Measurements from ENCODE around the gene DPEP3. TPM values are rescaled to one million over a fixed set of nuclear protein-coding genes. Genes with fewer than 3 reads are reported as not detected.
"Not testable (repeated sequence)": the region's sequence is repeated elsewhere in the genome, so short reads cannot be mapped to it uniquely, and the experiment has no call there.

Gene DPEP3
- total and polyA plus RNA-seq, 2 donors from 2014 or later = 0.19 TPM; not detected in 1

- DNase-seq (no peak), FAIRE-seq (no peak)
- Histone ChIP-seq H3K27me3 (ENCODE audit: control insufficient read depth, insufficient read depth, low read length) (no peaks in the 10 kb centered on the region), H3K4me3 (ENCODE audit: low read length in 3 of 3) (no peak overlapping the region), H3K27ac (ENCODE audit: low read depth in 2 of 2, low read length in 2 of 2) (no peak overlapping the region), H3K36me3 (ENCODE audit: control insufficient read depth in 2 of 3, insufficient read depth in 3 of 3, low read length in 3 of 3) (peaks cover 0 to 14% (median 0%) of the 10 kb centered on the region in 3 donors), H3K9me3 (ENCODE audit: control insufficient read depth in 2 of 3, insufficient read depth in 1 of 3, low read length in 3 of 3) (no peaks in the 10 kb centered on the region), H3K4me1 (ENCODE audit: control insufficient read depth in 2 of 3, insufficient read depth in 2 of 3, low read depth in 1 of 3, low read length in 3 of 3) (peaks cover 0 to 15% (median 6%) of the 10 kb centered on the region in 3 donors), H3K9ac (ENCODE audit: low read length in 3 of 3) (no peak overlapping the region)
- intact Hi-C loops (cut with DNase I) = no loop called here
- TF ChIP-seq CTCF (IDR thresholded peaks at IDR 0.05; ENCODE audit: borderline replicate concordance, extremely low read depth, insufficient read depth) = no peak
Measured at GRCh38 chr16:67940446-67941089, 39.7 kb downstream of the DPEP3 start.

GRCh38 chr16:67939507-67940445 is 40.5 kb downstream of the DPEP3 start:
- Histone ChIP-seq H3K27ac (ENCODE audit: low read depth in 2 of 2, low read length in 2 of 2) (no peak overlapping the region), H3K9me3 (ENCODE audit: control insufficient read depth in 2 of 3, insufficient read depth in 1 of 3, low read length in 3 of 3) (no peaks in the 10 kb centered on the region), H3K36me3 (ENCODE audit: control insufficient read depth in 2 of 3, insufficient read depth in 3 of 3, low read length in 3 of 3) (peaks cover 0 to 10% (median 0%) of the 10 kb centered on the region in 3 donors), H3K27me3 (ENCODE audit: control insufficient read depth, insufficient read depth, low read length) (no peaks in the 10 kb centered on the region), H3K4me3 (ENCODE audit: low read length in 3 of 3) (no peak overlapping the region), H3K9ac (ENCODE audit: low read length in 3 of 3) (no peak overlapping the region), H3K4me1 (ENCODE audit: control insufficient read depth in 2 of 3, insufficient read depth in 2 of 3, low read depth in 1 of 3, low read length in 3 of 3) (peaks cover 0 to 22% (median 10%) of the 10 kb centered on the region in 3 donors)
- DNase-seq (no peak), FAIRE-seq (no peak)
- intact Hi-C loops (cut with DNase I) = no loop called here
- no peak for TF ChIP-seq CTCF (IDR thresholded peaks at IDR 0.05; ENCODE audit: borderline replicate concordance, extremely low read depth, insufficient read depth)

- FAIRE-seq; H3K4me3 ChIP-seq (ENCODE audit: low read length in 3 of 3); DNase-seq; H3K9ac ChIP-seq (ENCODE audit: low read length in 3 of 3); intact Hi-C loops (cut with DNase I); H3K27ac ChIP-seq (ENCODE audit: low read depth in 2 of 2, low read length in 2 of 2); H3K27me3 ChIP-seq (ENCODE audit: control insufficient read depth, insufficient read depth, low read length); H3K36me3 ChIP-seq (ENCODE audit: control insufficient read depth in 2 of 3, insufficient read depth in 3 of 3, low read length in 3 of 3); H3K9me3 ChIP-seq (ENCODE audit: control insufficient read depth in 2 of 3, insufficient read depth in 1 of 3, low read length in 3 of 3): not testable (repeated sequence)
- H3K4me1 ChIP-seq (ENCODE audit: control insufficient read depth in 2 of 3, insufficient read depth in 2 of 3, low read depth in 1 of 3, low read length in 3 of 3) = peaks cover 0 to 25% (median 11%) of the 10 kb centered on the region in 3 donors
Measured at GRCh38 chr16:67937713-67938112, 42.6 kb downstream of the DPEP3 start.

Data from kidney (tissue), 14 donors.